Stimulated activated memory B cell treated with anti-CD40 and anti-IgM and Interleukin-4, amounts not matched to agents 10 μg/mL and 1 μg/mL and 100 μg/mL, for 72 hours (primary cell): ENCODE data around the gene LINC00237.

Source experiments
- ATAC-seq: fragments of 150-1000 bp; cut with Tn5 transposase; 2 replicates; pipeline ENCODE4 v1.10.0; 2021
- H3K27ac Mint-ChIP-seq: one replicate; pipeline ENCODE4 v1.8.0; 2022; ENCODE audit warnings: mild to moderate bottlenecking, mixed read lengths
- H3K27me3 Mint-ChIP-seq: one replicate; pipeline ENCODE4 v1.8.0; 2022; ENCODE audit warnings: mixed read lengths
- H3K36me3 Mint-ChIP-seq: one replicate; pipeline ENCODE4 v1.8.0; 2022; ENCODE audit warnings: mixed read lengths
- H3K4me1 Mint-ChIP-seq: one replicate; pipeline ENCODE4 v1.8.0; 2022; ENCODE audit warnings: mixed read lengths
- H3K4me3 Mint-ChIP-seq: one replicate; pipeline ENCODE4 v1.8.0; 2022; ENCODE audit warnings: mild to moderate bottlenecking, moderate library complexity, mixed read lengths
- H3K9me3 Mint-ChIP-seq: one replicate; pipeline ENCODE4 v1.8.0; 2022; ENCODE audit warnings: mixed read lengths

Gene LINC00237

GRCh38 chr20:21090111-21090618 is 16.0 kb downstream of the LINC00237 start:
- no peak overlapping the region for H3K27ac Mint-ChIP-seq
- ATAC-seq = no peak

GRCh38 chr20:21089391-21089790 is 16.8 kb downstream of the LINC00237 start:
- no peak overlapping the region for H3K27ac Mint-ChIP-seq
- peaks cover 43% of the 10 kb centered on the region for H3K27me3 Mint-ChIP-seq

More at GRCh38 chr20:21090111-21090618, 16.0 kb downstream of the LINC00237 start:
- no peaks in the 10 kb centered on the region for H3K36me3 Mint-ChIP-seq
- no peak overlapping the region for H3K4me3 Mint-ChIP-seq
- peaks cover 43% of the 10 kb centered on the region for H3K27me3 Mint-ChIP-seq
- H3K9me3 Mint-ChIP-seq = no peaks in the 10 kb centered on the region
- H3K4me1 Mint-ChIP-seq = peaks cover 7% of the 10 kb centered on the region

GRCh38 chr20:21087862-21088540 is 18.2 kb downstream of the LINC00237 start:
- Mint-ChIP-seq H3K27me3 (peaks cover 54% of the 10 kb centered on the region), H3K27ac (no peak overlapping the region), H3K36me3 (no peaks in the 10 kb centered on the region), H3K4me3 (no peak overlapping the region), H3K4me1 (peaks cover 7% of the 10 kb centered on the region), H3K9me3 (no peaks in the 10 kb centered on the region)
- ATAC-seq = no peak

More at GRCh38 chr20:21089391-21089790, 16.8 kb downstream of the LINC00237 start:
- ATAC-seq = no peak
- H3K9me3 Mint-ChIP-seq = no peaks in the 10 kb centered on the region
- no peaks in the 10 kb centered on the region for H3K36me3 Mint-ChIP-seq
- H3K4me1 Mint-ChIP-seq = peaks cover 7% of the 10 kb centered on the region
- H3K4me3 Mint-ChIP-seq = no peak overlapping the region

GRCh38 chr20:21083825-21084325 is 22.3 kb downstream of the LINC00237 start:
- ATAC-seq = no peak
- Mint-ChIP-seq H3K4me3 (no peak overlapping the region), H3K4me1 (no peaks in the 10 kb centered on the region), H3K27ac (no peak overlapping the region), H3K9me3 (no peaks in the 10 kb centered on the region), H3K27me3 (peaks cover 36% of the 10 kb centered on the region), H3K36me3 (no peaks in the 10 kb centered on the region)

- Mint-ChIP-seq H3K36me3 (no peaks in the 10 kb centered on the region), H3K27ac (no peak overlapping the region), H3K4me1 (no peaks in the 10 kb centered on the region), H3K4me3 (no peak overlapping the region), H3K27me3 (peaks cover 42% of the 10 kb centered on the region), H3K9me3 (no peaks in the 10 kb centered on the region)
- ATAC-seq = no peak
Measured at GRCh38 chr20:21082584-21082983, 23.6 kb downstream of the LINC00237 start.

GRCh38 chr20:21077809-21078345 is 28.3 kb downstream of the LINC00237 start:
- no peak overlapping the region for H3K27ac Mint-ChIP-seq
- peaks cover 43% of the 10 kb centered on the region for H3K27me3 Mint-ChIP-seq
- no peaks in the 10 kb centered on the region for H3K36me3 Mint-ChIP-seq
- no peaks in the 10 kb centered on the region for H3K9me3 Mint-ChIP-seq
- H3K4me1 Mint-ChIP-seq = no peaks in the 10 kb centered on the region
- no peak overlapping the region for H3K4me3 Mint-ChIP-seq
- ATAC-seq = no peak

- H3K27ac Mint-ChIP-seq = no peak overlapping the region
- H3K36me3 Mint-ChIP-seq = no peaks in the 10 kb centered on the region
- no peaks in the 10 kb centered on the region for H3K4me1 Mint-ChIP-seq
- H3K27me3 Mint-ChIP-seq = peaks cover 50% of the 10 kb centered on the region
- no peaks in the 10 kb centered on the region for H3K9me3 Mint-ChIP-seq
- ATAC-seq = no peak
- no peak overlapping the region for H3K4me3 Mint-ChIP-seq
Measured at GRCh38 chr20:21076073-21076472, 30.1 kb downstream of the LINC00237 start.

GRCh38 chr20:21075471-21075870 is 30.7 kb downstream of the LINC00237 start:
- H3K27ac Mint-ChIP-seq = no peak overlapping the region
- no peak for ATAC-seq
- H3K9me3 Mint-ChIP-seq = peaks cover 3% of the 10 kb centered on the region
- no peaks in the 10 kb centered on the region for H3K36me3 Mint-ChIP-seq
- H3K4me3 Mint-ChIP-seq = no peak overlapping the region
- H3K27me3 Mint-ChIP-seq = peaks cover 53% of the 10 kb centered on the region
- H3K4me1 Mint-ChIP-seq = no peaks in the 10 kb centered on the region

GRCh38 chr20:21074605-21075336 is 31.4 kb downstream of the LINC00237 start:
- ATAC-seq = peak; percentile 66
- Mint-ChIP-seq H3K4me3 (no peak overlapping the region), H3K27ac (no peak overlapping the region), H3K4me1 (no peaks in the 10 kb centered on the region), H3K9me3 (peaks cover 3% of the 10 kb centered on the region), H3K27me3 (peaks cover 53% of the 10 kb centered on the region), H3K36me3 (no peaks in the 10 kb centered on the region)

- Mint-ChIP-seq H3K36me3 (no peaks in the 10 kb centered on the region), H3K27ac (no peak overlapping the region), H3K27me3 (peaks cover 53% of the 10 kb centered on the region), H3K4me1 (no peaks in the 10 kb centered on the region), H3K4me3 (no peak overlapping the region), H3K9me3 (peaks cover 3% of the 10 kb centered on the region)
- ATAC-seq = no peak
Measured at GRCh38 chr20:21067255-21067654, 38.9 kb downstream of the LINC00237 start.

GRCh38 chr20:21064924-21065323 is 41.2 kb downstream of the LINC00237 start:
- ATAC-seq = no peak
- Mint-ChIP-seq H3K4me3 (no peak overlapping the region), H3K9me3 (no peaks in the 10 kb centered on the region), H3K36me3 (no peaks in the 10 kb centered on the region), H3K27me3 (peaks cover 47% of the 10 kb centered on the region), H3K27ac (no peak overlapping the region), H3K4me1 (no peaks in the 10 kb centered on the region)

GRCh38 chr20:21063276-21063675 is 42.9 kb downstream of the LINC00237 start:
- Mint-ChIP-seq H3K27ac (no peak overlapping the region), H3K4me1 (no peaks in the 10 kb centered on the region), H3K9me3 (peaks cover 3% of the 10 kb centered on the region), H3K27me3 (peaks cover 50% of the 10 kb centered on the region), H3K4me3 (no peak overlapping the region), H3K36me3 (no peaks in the 10 kb centered on the region)
- ATAC-seq = no peak

GRCh38 chr20:21053002-21053762 is 53.0 kb downstream of the LINC00237 start:
- no peak overlapping the region for H3K4me3 Mint-ChIP-seq
- ATAC-seq = no peak
- H3K27ac Mint-ChIP-seq = no peak overlapping the region
- peaks cover 23% of the 10 kb centered on the region for H3K27me3 Mint-ChIP-seq
- H3K9me3 Mint-ChIP-seq = no peaks in the 10 kb centered on the region
- H3K36me3 Mint-ChIP-seq = no peaks in the 10 kb centered on the region
- H3K4me1 Mint-ChIP-seq = no peaks in the 10 kb centered on the region

GRCh38 chr20:21052686-21053001 is 53.5 kb downstream of the LINC00237 start:
- ATAC-seq = no peak
- H3K27me3 Mint-ChIP-seq = peaks cover 23% of the 10 kb centered on the region
- H3K4me3 Mint-ChIP-seq = no peak overlapping the region
- no peaks in the 10 kb centered on the region for H3K4me1 Mint-ChIP-seq
- H3K27ac Mint-ChIP-seq = no peak overlapping the region
- no peaks in the 10 kb centered on the region for H3K9me3 Mint-ChIP-seq
- H3K36me3 Mint-ChIP-seq = no peaks in the 10 kb centered on the region

- H3K36me3 Mint-ChIP-seq = no peaks in the 10 kb centered on the region
- no peak overlapping the region for H3K27ac Mint-ChIP-seq
- H3K4me3 Mint-ChIP-seq = no peak overlapping the region
- ATAC-seq = no peak
- peaks cover 23% of the 10 kb centered on the region for H3K27me3 Mint-ChIP-seq
- H3K9me3 Mint-ChIP-seq = no peaks in the 10 kb centered on the region
- H3K4me1 Mint-ChIP-seq = no peaks in the 10 kb centered on the region
Measured at GRCh38 chr20:21052241-21052640, 53.9 kb downstream of the LINC00237 start.
